Measurements from ENCODE around the gene PRSS36. TPM values are rescaled to one million over a fixed set of nuclear protein-coding genes. Genes with fewer than 3 reads are reported as not detected.

PRSS36 gene
- total and polyA plus RNA-seq, 9 donors, result 0.28 to 2.1 (median 1.1) TPM; not detected in 2

DNA sequence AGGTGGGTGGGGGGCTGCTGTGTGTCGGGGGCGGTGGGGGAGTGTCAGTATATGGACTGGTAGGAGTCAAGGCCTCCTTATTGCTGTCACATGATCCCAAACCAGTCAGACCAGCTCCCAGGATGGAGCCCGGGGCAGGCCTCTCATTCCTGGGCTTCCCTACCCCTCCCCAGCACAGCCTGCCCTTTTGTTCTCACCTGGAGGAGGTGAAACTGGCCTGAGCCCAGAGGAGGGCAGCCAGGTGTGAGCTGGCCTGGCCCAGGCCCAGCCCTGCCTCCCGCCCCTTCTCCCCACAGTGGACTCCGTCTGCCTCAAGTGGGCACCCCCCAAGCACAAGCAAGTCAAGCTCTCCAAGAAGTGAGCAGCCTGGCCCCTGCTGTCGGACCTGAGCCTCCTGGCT is 19.0 kb downstream of the PRSS36 start:
- TF ChIP-seq POLR2A (IDR thresholded peaks at IDR 0.05), result no peak
- no peak for TF ChIP-seq EP300 (IDR thresholded peaks at IDR 0.05)
- TF ChIP-seq, protein P1, sequence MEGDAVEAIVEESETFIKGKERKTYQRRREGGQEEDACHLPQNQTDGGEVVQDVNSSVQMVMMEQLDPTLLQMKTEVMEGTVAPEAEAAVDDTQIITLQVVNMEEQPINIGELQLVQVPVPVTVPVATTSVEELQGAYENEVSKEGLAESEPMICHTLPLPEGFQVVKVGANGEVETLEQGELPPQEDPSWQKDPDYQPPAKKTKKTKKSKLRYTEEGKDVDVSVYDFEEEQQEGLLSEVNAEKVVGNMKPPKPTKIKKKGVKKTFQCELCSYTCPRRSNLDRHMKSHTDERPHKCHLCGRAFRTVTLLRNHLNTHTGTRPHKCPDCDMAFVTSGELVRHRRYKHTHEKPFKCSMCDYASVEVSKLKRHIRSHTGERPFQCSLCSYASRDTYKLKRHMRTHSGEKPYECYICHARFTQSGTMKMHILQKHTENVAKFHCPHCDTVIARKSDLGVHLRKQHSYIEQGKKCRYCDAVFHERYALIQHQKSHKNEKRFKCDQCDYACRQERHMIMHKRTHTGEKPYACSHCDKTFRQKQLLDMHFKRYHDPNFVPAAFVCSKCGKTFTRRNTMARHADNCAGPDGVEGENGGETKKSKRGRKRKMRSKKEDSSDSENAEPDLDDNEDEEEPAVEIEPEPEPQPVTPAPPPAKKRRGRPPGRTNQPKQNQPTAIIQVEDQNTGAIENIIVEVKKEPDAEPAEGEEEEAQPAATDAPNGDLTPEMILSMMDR (IDR thresholded peaks at IDR 0.05), result no peak
- H3K4me3 ChIP-seq, result no peak overlapping the region
- WGBS, 3 donors, result 74 to 80% (median 79%) methylated on average over 6 of the region's 6 CpGs
- H3K27me3 ChIP-seq, result no peaks in the 10 kb centered on the region
- no peaks in the 10 kb centered on the region for H3K9me3 ChIP-seq
- no peak overlapping the region for H3K27ac ChIP-seq
- no peaks in the 10 kb centered on the region for H3K36me3 ChIP-seq
- intact Hi-C loops (cut with DNase I), result loop anchor here in 1 of 4 donors (10.0 kb wide), 1 partner anchor 54 kb away; the partner anchor contains the start of gene FUS
- no peaks in the 10 kb centered on the region for H3K4me1 ChIP-seq (ENCODE audit: insufficient read depth)
- no peak for DNase-seq

GRCh38 chr16:31130336-31130891 is 19.5 kb downstream of the PRSS36 start:
- DNase-seq, result no peak
- WGBS, 3 donors, result 74 to 86% (median 78%) methylated on average over 9 to 10 of the region's 10 CpGs
- Histone ChIP-seq H3K27me3 (no peaks in the 10 kb centered on the region), H3K27ac (no peak overlapping the region), H3K4me3 (no peak overlapping the region), H3K9me3 (no peaks in the 10 kb centered on the region), H3K36me3 (no peaks in the 10 kb centered on the region), H3K4me1 (ENCODE audit: insufficient read depth) (no peaks in the 10 kb centered on the region)
- no peak for TF ChIP-seq EP300 (IDR thresholded peaks at IDR 0.05)
- TF ChIP-seq, protein P1 (IDR thresholded peaks at IDR 0.05), result no peak
- TF ChIP-seq POLR2A (IDR thresholded peaks at IDR 0.05), result no peak
- intact Hi-C loops (cut with DNase I), result loop anchor here in 1 of 4 donors (10.0 kb wide), 1 partner anchor 54 kb away; the partner anchor contains the start of gene FUS

DNA sequence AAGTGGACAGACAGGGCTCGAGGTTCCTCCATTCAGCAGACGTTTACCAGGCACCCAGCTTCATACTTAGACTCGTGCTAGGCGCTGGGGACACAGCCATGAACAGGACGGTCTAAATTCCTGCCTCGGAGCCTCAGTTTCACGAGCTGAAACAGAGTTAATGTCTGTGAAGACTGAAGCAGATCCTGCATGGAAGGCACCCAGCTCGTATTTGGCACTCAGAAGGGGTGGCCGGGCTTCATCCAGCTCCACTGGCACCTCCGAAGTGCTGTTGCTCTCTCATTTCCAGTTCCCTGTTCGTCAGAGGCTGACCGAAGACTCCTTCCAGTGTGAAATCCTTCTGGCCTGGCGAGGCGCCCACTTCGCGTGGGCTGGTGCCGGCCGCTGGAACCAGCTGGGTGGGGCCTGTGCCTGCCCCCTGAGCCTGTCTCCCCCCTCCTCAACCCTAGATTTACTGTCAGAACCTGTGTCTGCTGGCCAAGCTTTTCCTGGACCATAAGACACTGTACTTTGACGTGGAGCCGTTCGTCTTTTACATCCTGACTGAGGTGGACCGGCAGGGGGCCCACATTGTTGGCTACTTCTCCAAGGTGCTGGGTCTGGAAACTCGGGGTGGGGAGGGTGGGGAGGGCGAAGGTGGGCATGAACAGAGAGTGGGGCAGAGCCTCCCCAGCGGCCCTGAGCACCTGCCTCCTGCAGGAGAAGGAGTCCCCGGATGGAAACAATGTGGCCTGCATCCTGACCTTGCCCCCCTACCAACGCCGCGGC is 20.1 kb downstream of the PRSS36 start:
- intact Hi-C loops (cut with DNase I), result loop anchor here in 1 of 4 donors (10.0 kb wide), 1 partner anchor 55 kb away; the partner anchor contains the start of gene FUS
- H3K9me3 ChIP-seq, result no peaks in the 10 kb centered on the region
- 31 to 35% (median 32%) methylated on average over 29 of the region's 29 CpGs for WGBS, 3 donors
- no peak overlapping the region for H3K4me3 ChIP-seq
- TF ChIP-seq EP300 (IDR thresholded peaks at IDR 0.05) (no peak), POLR2A (IDR thresholded peaks at IDR 0.05) (no peak)
- TF ChIP-seq, protein P1 (IDR thresholded peaks at IDR 0.05), result no peak
- peak; percentile 64 to 89 (median 69) for DNase-seq
- peak overlapping the region in 1 of 2 donors; percentile 44 for H3K27ac ChIP-seq
- no peaks in the 10 kb centered on the region for H3K4me1 ChIP-seq (ENCODE audit: insufficient read depth)
- no peaks in the 10 kb centered on the region for H3K27me3 ChIP-seq
- H3K36me3 ChIP-seq, result no peaks in the 10 kb centered on the region

GRCh38 chr16:31128711-31129567 is 20.9 kb downstream of the PRSS36 start:
- no peak overlapping the region for H3K4me3 ChIP-seq
- 45 to 59% (median 55%) methylated on average over 14 of the region's 14 CpGs for WGBS, 3 donors
- no peaks in the 10 kb centered on the region for H3K4me1 ChIP-seq (ENCODE audit: insufficient read depth)
- no peaks in the 10 kb centered on the region for H3K27me3 ChIP-seq
- intact Hi-C loops (cut with DNase I), result no loop called here
- DNase-seq, result no peak
- TF ChIP-seq EP300 (IDR thresholded peaks at IDR 0.05) (no peak), POLR2A (IDR thresholded peaks at IDR 0.05) (no peak)
- TF ChIP-seq, protein P1 (IDR thresholded peaks at IDR 0.05), result no peak
- H3K9me3 ChIP-seq, result no peaks in the 10 kb centered on the region
- peak overlapping the region in 1 of 2 donors; percentile 44 for H3K27ac ChIP-seq
- H3K36me3 ChIP-seq, result no peaks in the 10 kb centered on the region
